Measurements from ENCODE around the gene SLC41A1. TPM values are rescaled to one million over a fixed set of nuclear protein-coding genes. Genes with fewer than 3 reads are reported as not detected.

SLC41A1 gene
- total RNA-seq, 1 experiment from 2014 or later: 5.1 TPM

GRCh38 chr1:205803986-205804385 is 9.0 kb downstream of the SLC41A1 start:
- Histone ChIP-seq H3K27me3 (ENCODE audit: low read length) (no peaks in the 10 kb centered on the region), H3K4me1 (ENCODE audit: low read length) (no peaks in the 10 kb centered on the region), H2AFZ (ENCODE audit: low read length) (no peak overlapping the region), H3K4me3 (ENCODE audit: low read length) (no peak overlapping the region), H3K79me2 (ENCODE audit: low read length) (no peaks in the 10 kb centered on the region), H3K27ac (ENCODE audit: low read length) (no peak overlapping the region), H3K4me2 (ENCODE audit: low read depth, low read length, poor library complexity, severe bottlenecking) (no peak overlapping the region), H3K9ac (ENCODE audit: low read length) (no peak overlapping the region), H3K36me3 (ENCODE audit: insufficient read depth, low read length) (no peaks in the 10 kb centered on the region), H4K20me1 (ENCODE audit: insufficient read depth, low read depth, low read length) (peaks cover 22% of the 10 kb centered on the region), H3K9me3 (ENCODE audit: low read length) (no peaks in the 10 kb centered on the region), H3K9me2 (replicated peaks; ENCODE audit: insufficient read depth, low read length) (no peaks in the 10 kb centered on the region)
- no peak for DNase-seq

- H3K9ac ChIP-seq (ENCODE audit: low read length): no peak overlapping the region
- peaks cover 20% of the 10 kb centered on the region for H4K20me1 ChIP-seq (ENCODE audit: insufficient read depth, low read depth, low read length)
- no peaks in the 10 kb centered on the region for H3K27me3 ChIP-seq (ENCODE audit: low read length)
- H3K4me3 ChIP-seq (ENCODE audit: low read length): no peak overlapping the region
- no peaks in the 10 kb centered on the region for H3K79me2 ChIP-seq (ENCODE audit: low read length)
- H3K9me3 ChIP-seq (ENCODE audit: low read length): no peaks in the 10 kb centered on the region
- H3K27ac ChIP-seq (ENCODE audit: low read length): no peak overlapping the region
- H3K9me2 ChIP-seq (replicated peaks; ENCODE audit: insufficient read depth, low read length): no peaks in the 10 kb centered on the region
- H3K4me1 ChIP-seq (ENCODE audit: low read length): no peaks in the 10 kb centered on the region
- H2AFZ ChIP-seq (ENCODE audit: low read length): no peak overlapping the region
- no peak for DNase-seq
- H3K4me2 ChIP-seq (ENCODE audit: low read depth, low read length, poor library complexity, severe bottlenecking): no peak overlapping the region
- no peaks in the 10 kb centered on the region for H3K36me3 ChIP-seq (ENCODE audit: insufficient read depth, low read length)
Observed at GRCh38 chr1:205802060-205802459, 10.9 kb downstream of the SLC41A1 start.

GRCh38 chr1:205800981-205801703 is 11.9 kb downstream of the SLC41A1 start:
- Histone ChIP-seq H3K79me2 (ENCODE audit: low read length) (no peaks in the 10 kb centered on the region), H3K36me3 (ENCODE audit: insufficient read depth, low read length) (no peaks in the 10 kb centered on the region), H3K27me3 (ENCODE audit: low read length) (no peaks in the 10 kb centered on the region), H3K9me3 (ENCODE audit: low read length) (no peaks in the 10 kb centered on the region), H4K20me1 (ENCODE audit: insufficient read depth, low read depth, low read length) (peaks cover 18% of the 10 kb centered on the region), H3K4me3 (ENCODE audit: low read length) (no peak overlapping the region), H3K4me1 (ENCODE audit: low read length) (no peaks in the 10 kb centered on the region), H3K4me2 (ENCODE audit: low read depth, low read length, poor library complexity, severe bottlenecking) (no peak overlapping the region), H2AFZ (ENCODE audit: low read length) (no peak overlapping the region), H3K27ac (ENCODE audit: low read length) (no peak overlapping the region), H3K9me2 (replicated peaks; ENCODE audit: insufficient read depth, low read length) (no peaks in the 10 kb centered on the region), H3K9ac (ENCODE audit: low read length) (no peak overlapping the region)
- DNase-seq: no peak

- H3K4me1 ChIP-seq (ENCODE audit: low read length): no peaks in the 10 kb centered on the region; the same call in 1 of the 2 replicates
- no peaks in the 10 kb centered on the region for H3K9me2 ChIP-seq (replicated peaks; ENCODE audit: insufficient read depth, low read length)
- H3K4me2 ChIP-seq (ENCODE audit: low read depth, low read length, poor library complexity, severe bottlenecking): no peak overlapping the region
- H3K9me3 ChIP-seq (ENCODE audit: low read length): no peaks in the 10 kb centered on the region
- H3K9ac ChIP-seq (ENCODE audit: low read length): no peak overlapping the region
- H3K36me3 ChIP-seq (ENCODE audit: insufficient read depth, low read length): no peaks in the 10 kb centered on the region
- no peak overlapping the region for H2AFZ ChIP-seq (ENCODE audit: low read length)
- H3K27me3 ChIP-seq (ENCODE audit: low read length): no peaks in the 10 kb centered on the region
- no peak overlapping the region for H3K4me3 ChIP-seq (ENCODE audit: low read length)
- no peak overlapping the region for H3K27ac ChIP-seq (ENCODE audit: low read length)
- no peak for DNase-seq
- H4K20me1 ChIP-seq (ENCODE audit: insufficient read depth, low read depth, low read length): peaks cover 13% of the 10 kb centered on the region; the same call in 1 of the 2 replicates
- no peaks in the 10 kb centered on the region for H3K79me2 ChIP-seq (ENCODE audit: low read length)
Observed at GRCh38 chr1:205800427-205800826, 12.6 kb downstream of the SLC41A1 start.

- Histone ChIP-seq H3K4me1 (ENCODE audit: low read length) (peaks cover 18% of the 10 kb centered on the region), H3K27ac (ENCODE audit: low read length) (no peak overlapping the region), H3K9me2 (replicated peaks; ENCODE audit: insufficient read depth, low read length) (no peaks in the 10 kb centered on the region), H3K79me2 (ENCODE audit: low read length) (no peaks in the 10 kb centered on the region), H3K4me2 (ENCODE audit: low read depth, low read length, poor library complexity, severe bottlenecking) (no peak overlapping the region), H4K20me1 (ENCODE audit: insufficient read depth, low read depth, low read length) (0 out of 2 replicates have a peak, but pooled peaks cover 9% of the 10 kb centered on the region), H3K27me3 (ENCODE audit: low read length) (no peaks in the 10 kb centered on the region), H2AFZ (ENCODE audit: low read length) (no peak overlapping the region), H3K4me3 (ENCODE audit: low read length) (no peak overlapping the region), H3K9me3 (ENCODE audit: low read length) (no peaks in the 10 kb centered on the region), H3K36me3 (ENCODE audit: insufficient read depth, low read length) (no peaks in the 10 kb centered on the region), H3K9ac (ENCODE audit: low read length) (no peak overlapping the region)
- DNase-seq: no peak
Observed at GRCh38 chr1:205798577-205798976, 14.4 kb downstream of the SLC41A1 start.

- H3K4me1 ChIP-seq (ENCODE audit: low read length): peaks cover 32% of the 10 kb centered on the region
- H3K36me3 ChIP-seq (ENCODE audit: insufficient read depth, low read length): no peaks in the 10 kb centered on the region
- no peaks in the 10 kb centered on the region for H3K9me2 ChIP-seq (replicated peaks; ENCODE audit: insufficient read depth, low read length)
- no peaks in the 10 kb centered on the region for H3K27me3 ChIP-seq (ENCODE audit: low read length)
- no peak overlapping the region for H3K27ac ChIP-seq (ENCODE audit: low read length)
- no peak overlapping the region for H3K4me2 ChIP-seq (ENCODE audit: low read depth, low read length, poor library complexity, severe bottlenecking)
- H4K20me1 ChIP-seq (ENCODE audit: insufficient read depth, low read depth, low read length): 0 out of 2 replicates have a peak, but pooled peaks cover 9% of the 10 kb centered on the region
- H3K9me3 ChIP-seq (ENCODE audit: low read length): no peaks in the 10 kb centered on the region
- H2AFZ ChIP-seq (ENCODE audit: low read length): no peak overlapping the region
- DNase-seq: no peak
- no peak overlapping the region for H3K4me3 ChIP-seq (ENCODE audit: low read length)
- no peaks in the 10 kb centered on the region for H3K79me2 ChIP-seq (ENCODE audit: low read length)
- no peak overlapping the region for H3K9ac ChIP-seq (ENCODE audit: low read length)
Observed at GRCh38 chr1:205797168-205797567, 15.8 kb downstream of the SLC41A1 start.

GRCh38 chr1:205794011-205794730 is 18.8 kb downstream of the SLC41A1 start:
- Histone ChIP-seq H3K4me3 (ENCODE audit: low read length) (peak overlapping the region; percentile 34; the same call in 1 of the 2 replicates), H3K4me2 (ENCODE audit: low read depth, low read length, poor library complexity, severe bottlenecking) (peak overlapping the region; percentile 56), H2AFZ (ENCODE audit: low read length) (no peak overlapping the region), H3K9me3 (ENCODE audit: low read length) (no peaks in the 10 kb centered on the region), H3K9ac (ENCODE audit: low read length) (0 out of 2 replicates have a peak overlapping the region, but pooled peaks have one; percentile 11), H3K27ac (ENCODE audit: low read length) (no peak overlapping the region), H3K79me2 (ENCODE audit: low read length) (no peaks in the 10 kb centered on the region), H3K4me1 (ENCODE audit: low read length) (peaks cover 38% of the 10 kb centered on the region), H3K36me3 (ENCODE audit: insufficient read depth, low read length) (no peaks in the 10 kb centered on the region), H4K20me1 (ENCODE audit: insufficient read depth, low read depth, low read length) (no peaks in the 10 kb centered on the region), H3K27me3 (ENCODE audit: low read length) (no peaks in the 10 kb centered on the region), H3K9me2 (replicated peaks; ENCODE audit: insufficient read depth, low read length) (no peaks in the 10 kb centered on the region)
- peak; percentile 75 for DNase-seq

GRCh38 chr1:205792961-205793673 is 19.9 kb downstream of the SLC41A1 start:
- Histone ChIP-seq H3K9ac (ENCODE audit: low read length) (peak overlapping the region; percentile 5; the same call in 1 of the 2 replicates), H3K4me3 (ENCODE audit: low read length) (peak overlapping the region; percentile 30; the same call in 1 of the 2 replicates), H3K9me2 (replicated peaks; ENCODE audit: insufficient read depth, low read length) (no peaks in the 10 kb centered on the region), H4K20me1 (ENCODE audit: insufficient read depth, low read depth, low read length) (no peaks in the 10 kb centered on the region), H3K27ac (ENCODE audit: low read length) (peak overlapping the region; percentile 6; the same call in 1 of the 2 replicates), H2AFZ (ENCODE audit: low read length) (no peak overlapping the region), H3K9me3 (ENCODE audit: low read length) (no peaks in the 10 kb centered on the region), H3K4me1 (ENCODE audit: low read length) (peaks cover 38% of the 10 kb centered on the region), H3K36me3 (ENCODE audit: insufficient read depth, low read length) (no peaks in the 10 kb centered on the region), H3K79me2 (ENCODE audit: low read length) (no peaks in the 10 kb centered on the region), H3K4me2 (ENCODE audit: low read depth, low read length, poor library complexity, severe bottlenecking) (peak overlapping the region; percentile 56), H3K27me3 (ENCODE audit: low read length) (no peaks in the 10 kb centered on the region)
- no peak for DNase-seq
